LNCAP (cell line): Measurements from ENCODE around the gene HTR4.

Experiments used
- TF ChIP-seq, protein P1 (sequence below): fragments of 450-650 bp; IDR thresholded peaks from 2 replicates; pipeline ENCODE4 v1.5.1; 2017; ENCODE audit warnings: mild to moderate bottlenecking

Gene HTR4

GRCh38 chr5:148497757-148498156 is 156.6 kb downstream of the HTR4 start:
- TF ChIP-seq, protein P1, sequence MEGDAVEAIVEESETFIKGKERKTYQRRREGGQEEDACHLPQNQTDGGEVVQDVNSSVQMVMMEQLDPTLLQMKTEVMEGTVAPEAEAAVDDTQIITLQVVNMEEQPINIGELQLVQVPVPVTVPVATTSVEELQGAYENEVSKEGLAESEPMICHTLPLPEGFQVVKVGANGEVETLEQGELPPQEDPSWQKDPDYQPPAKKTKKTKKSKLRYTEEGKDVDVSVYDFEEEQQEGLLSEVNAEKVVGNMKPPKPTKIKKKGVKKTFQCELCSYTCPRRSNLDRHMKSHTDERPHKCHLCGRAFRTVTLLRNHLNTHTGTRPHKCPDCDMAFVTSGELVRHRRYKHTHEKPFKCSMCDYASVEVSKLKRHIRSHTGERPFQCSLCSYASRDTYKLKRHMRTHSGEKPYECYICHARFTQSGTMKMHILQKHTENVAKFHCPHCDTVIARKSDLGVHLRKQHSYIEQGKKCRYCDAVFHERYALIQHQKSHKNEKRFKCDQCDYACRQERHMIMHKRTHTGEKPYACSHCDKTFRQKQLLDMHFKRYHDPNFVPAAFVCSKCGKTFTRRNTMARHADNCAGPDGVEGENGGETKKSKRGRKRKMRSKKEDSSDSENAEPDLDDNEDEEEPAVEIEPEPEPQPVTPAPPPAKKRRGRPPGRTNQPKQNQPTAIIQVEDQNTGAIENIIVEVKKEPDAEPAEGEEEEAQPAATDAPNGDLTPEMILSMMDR, result no peak

DNA sequence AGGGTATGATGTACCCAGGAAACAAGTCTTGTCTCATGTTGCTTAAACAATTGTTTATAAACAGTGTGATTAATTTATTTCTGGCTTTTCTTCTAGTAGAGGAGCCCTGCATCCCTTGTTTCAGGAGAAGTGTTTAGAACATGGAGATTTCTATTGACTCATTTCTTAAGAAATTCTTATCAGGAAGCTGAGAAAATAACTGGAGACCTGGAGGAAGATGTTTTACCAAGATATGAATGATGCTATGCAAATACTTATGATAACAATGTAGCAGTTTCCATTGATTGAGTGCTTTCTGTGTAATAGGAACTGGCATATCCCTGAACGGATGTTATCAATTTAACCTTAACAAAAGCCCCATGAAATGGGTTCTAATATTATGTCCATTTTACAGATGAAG is 162.0 kb downstream of the HTR4 start:
- TF ChIP-seq, protein P1, result no peak

GRCh38 chr5:148491793-148492184 is 162.5 kb downstream of the HTR4 start:
- TF ChIP-seq, protein P1, result no peak

GRCh38 chr5:148491015-148491792 is 163.1 kb downstream of the HTR4 start:
- TF ChIP-seq, protein P1, result no peak

GRCh38 chr5:148488757-148489156 is 165.6 kb downstream of the HTR4 start:
- TF ChIP-seq, protein P1, result no peak

DNA sequence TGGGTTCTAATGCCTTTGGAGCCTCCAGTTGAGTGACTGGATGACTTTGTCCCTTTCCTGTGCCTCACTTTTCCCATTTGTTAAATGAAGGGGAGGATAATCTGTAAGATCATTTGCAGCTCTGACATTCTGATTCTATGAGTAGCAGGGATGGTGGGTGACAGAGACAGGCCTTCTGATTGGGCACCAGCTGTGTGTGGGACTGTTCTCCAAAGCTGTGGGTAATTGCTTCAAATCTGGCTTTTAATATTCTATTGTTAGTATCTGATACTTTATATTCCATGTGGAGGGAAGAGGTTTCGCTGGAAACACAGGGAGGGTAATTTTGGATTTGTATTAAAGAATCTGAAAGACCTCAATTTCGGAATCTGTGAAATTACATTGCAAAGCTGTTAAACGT is 167.9 kb downstream of the HTR4 start:
- TF ChIP-seq, protein P1, result no peak

- TF ChIP-seq, protein P1, result no peak
Observed at GRCh38 chr5:148484651-148485050, 169.7 kb downstream of the HTR4 start.

- TF ChIP-seq, protein P1, result no peak
Observed at GRCh38 chr5:148483750-148484149, 170.6 kb downstream of the HTR4 start.
